Trophoblast cell (in vitro differentiated cells and primary cell): ENCODE results near the gene HARS1.
A peak's percentile ranks its signal among the peaks of the same experiment; 100 is the strongest.
"Not testable (repeated sequence)": the region's sequence is repeated elsewhere in the genome, so short reads cannot be mapped to it uniquely, and the experiment has no call there.

Source experiments
- DNase-seq, 2 donors: peaks; one replicate each; pipeline ENCODE4 v3.0.0-alpha.2; 2016
- H2AFZ ChIP-seq: 2 replicates; pipeline ENCODE4 v1.6.1; 2013; ENCODE audit warnings: low read length, moderate library complexity, mild to moderate bottlenecking; ENCODE audit not compliant: insufficient read depth, poor library complexity
- H2AK5ac ChIP-seq: 2 replicates; pipeline ENCODE4 v1.6.1; 2013; ENCODE audit warnings: mild to moderate bottlenecking, low read length
- H2BK120ac ChIP-seq: 2 replicates; pipeline ENCODE4 v1.6.1; 2013; ENCODE audit warnings: low read length, mild to moderate bottlenecking, moderate library complexity; ENCODE audit not compliant: insufficient read depth, poor library complexity
- H2BK12ac ChIP-seq: 2 replicates; pipeline ENCODE4 v1.6.1; 2013; ENCODE audit warnings: mild to moderate bottlenecking, low read length, moderate library complexity
- H2BK5ac ChIP-seq: 2 replicates; pipeline ENCODE4 v1.6.1; 2013; ENCODE audit warnings: low read length, low read depth, moderate library complexity, mild to moderate bottlenecking; ENCODE audit not compliant: poor library complexity
- H3K14ac ChIP-seq: 2 replicates; pipeline ENCODE4 v1.6.1; 2013; ENCODE audit warnings: mild to moderate bottlenecking, low read length
- H3K18ac ChIP-seq: 2 replicates; pipeline ENCODE4 v1.6.1; 2013; ENCODE audit warnings: mild to moderate bottlenecking, low read length
- H3K23ac ChIP-seq: 2 replicates; pipeline ENCODE4 v1.6.1; 2013; ENCODE audit warnings: low read length
- H3K27ac ChIP-seq: 2 replicates; pipeline ENCODE4 v1.5.1; 2013; ENCODE audit warnings: low read depth, mild to moderate bottlenecking, inconsistent platforms, low read length, moderate library complexity
- H3K27me3 ChIP-seq: 2 replicates; pipeline ENCODE4 v1.6.1; 2013; ENCODE audit warnings: inconsistent platforms, mild to moderate bottlenecking, low read length, moderate library complexity; ENCODE audit not compliant: insufficient read depth
- H3K36me3 ChIP-seq, 2 experiments: 1 replicate in 1 of 2; 2 replicates in 1 of 2; pipeline ENCODE4 v1.6.1; 2013; ENCODE audit warnings: low read length in 2 of 2, mild to moderate bottlenecking in 2 of 2, moderate library complexity in 1 of 2; ENCODE audit not compliant: insufficient read depth in 2 of 2, control insufficient read depth in 1 of 2
- H3K4ac ChIP-seq: 2 replicates; pipeline ENCODE4 v1.6.1; 2013; ENCODE audit warnings: low read depth, mild to moderate bottlenecking, low read length, moderate library complexity
- H3K4me1 ChIP-seq, 2 experiments: 1 replicate in 1 of 2; 2 replicates in 1 of 2; pipeline ENCODE4 v1.6.1; 2013; ENCODE audit warnings: low read length in 2 of 2, mild to moderate bottlenecking in 2 of 2, moderate library complexity in 1 of 2; ENCODE audit not compliant: insufficient read depth in 2 of 2, control insufficient read depth in 1 of 2
- H3K4me2 ChIP-seq: 2 replicates; pipeline ENCODE4 v1.6.1; 2013; ENCODE audit warnings: inconsistent platforms, mild to moderate bottlenecking, low read length, moderate library complexity
- H3K4me3 ChIP-seq: 2 replicates; pipeline ENCODE4 v1.5.1; 2013; ENCODE audit warnings: mild to moderate bottlenecking, low read depth, low read length, inconsistent platforms
- H3K79me1 ChIP-seq: one replicate; pipeline ENCODE4 v1.6.1; 2013; ENCODE audit warnings: low read length
- H3K79me2 ChIP-seq: 2 replicates; pipeline ENCODE4 v1.6.1; 2013; ENCODE audit warnings: low read length, mild to moderate bottlenecking; ENCODE audit not compliant: control insufficient read depth, insufficient read depth, poor library complexity
- H3K9ac ChIP-seq: 2 replicates; pipeline ENCODE4 v1.6.1; 2013; ENCODE audit warnings: mild to moderate bottlenecking, low read length
- H3K9me3 ChIP-seq: 2 replicates; pipeline ENCODE4 v1.6.1; 2013; ENCODE audit warnings: low read depth, mild to moderate bottlenecking, control low read depth, inconsistent platforms, low read length; ENCODE audit not compliant: insufficient read depth
- H4K12ac ChIP-seq: 2 replicates; pipeline ENCODE4 v1.6.1; 2013; ENCODE audit warnings: low read depth, mild to moderate bottlenecking, low read length, moderate library complexity
- H4K8ac ChIP-seq: 2 replicates; pipeline ENCODE4 v1.6.1; 2013; ENCODE audit warnings: low read depth, mild to moderate bottlenecking, low read length, moderate library complexity
- H4K91ac ChIP-seq: one replicate; pipeline ENCODE4 v1.6.1; 2013; ENCODE audit warnings: low read depth, mild to moderate bottlenecking, low read length, moderate library complexity
- WGBS: extraction: QIAGEN DNeasy Blood & Tissue Kit; methylation state at CpG from one replicate; pipeline ENCODE4 v1.1.7; 2013; ENCODE audit warnings: missing lambda C conversion rate; ENCODE audit not compliant: insufficient read length, insufficient coverage; ENCODE audit errors: extremely low coverage; 5-methylcytosine and 5-hydroxymethylcytosine counted together

HARS1 gene

DNA sequence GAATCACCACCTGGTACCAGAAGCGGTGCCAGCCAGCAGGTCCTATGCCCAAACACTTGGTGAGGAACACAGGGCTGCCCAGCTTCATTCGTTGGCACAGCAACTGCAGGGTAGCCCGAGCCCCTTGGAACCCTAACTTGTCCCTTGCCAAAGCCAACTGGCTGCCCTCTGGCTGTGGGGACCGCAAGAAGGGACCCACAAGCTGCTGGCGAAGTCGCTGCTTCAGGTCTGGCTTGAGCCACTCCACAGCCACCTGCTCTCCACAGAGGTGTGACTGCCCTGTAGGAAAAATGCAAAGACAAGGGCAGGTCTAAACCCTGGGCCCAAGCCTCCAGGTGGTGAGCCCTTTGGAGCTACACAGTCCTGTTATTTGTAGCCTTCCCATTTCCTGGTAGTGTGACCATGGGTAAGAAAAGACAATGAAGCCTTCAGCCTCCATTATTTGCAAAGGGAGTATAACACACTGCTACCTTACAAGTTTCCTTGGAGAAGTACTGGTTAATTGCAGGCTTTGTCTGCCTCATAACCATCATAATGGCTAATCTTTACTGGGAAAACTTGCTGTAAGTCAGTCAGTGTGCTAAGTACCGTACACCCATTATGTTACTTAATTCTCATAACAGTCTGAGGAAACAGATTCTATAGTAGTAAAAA is 19.6 kb downstream of the HARS1 start:
- Histone ChIP-seq H3K9me3 (peaks cover 3% of the 10 kb centered on the region), H3K18ac (no peak overlapping the region), H2BK120ac (no peak overlapping the region), H3K9ac (no peak overlapping the region), H4K8ac (no peak overlapping the region), H3K4me2 (no peak overlapping the region), H3K36me3 (peaks cover 59 to 71% of the 10 kb centered on the region in 2 experiments), H4K12ac (no peak overlapping the region), H2AFZ (no peak overlapping the region), H3K4me3 (no peak overlapping the region), H4K91ac (no peak overlapping the region), H2BK5ac (no peak overlapping the region), H3K4me1 (no peaks in the 10 kb centered on the region), H2AK5ac (no peak overlapping the region), H2BK12ac (no peak overlapping the region), H3K27me3 (no peaks in the 10 kb centered on the region), H3K23ac (no peak overlapping the region), H3K27ac (no peak overlapping the region), H3K4ac (no peak overlapping the region), H3K79me2 (no peaks in the 10 kb centered on the region), H3K14ac (no peak overlapping the region), H3K79me1 (no peaks in the 10 kb centered on the region)
- no CpG with 5 or more reads among the region's 7 CpGs for WGBS
- DNase-seq: no peak

DNA sequence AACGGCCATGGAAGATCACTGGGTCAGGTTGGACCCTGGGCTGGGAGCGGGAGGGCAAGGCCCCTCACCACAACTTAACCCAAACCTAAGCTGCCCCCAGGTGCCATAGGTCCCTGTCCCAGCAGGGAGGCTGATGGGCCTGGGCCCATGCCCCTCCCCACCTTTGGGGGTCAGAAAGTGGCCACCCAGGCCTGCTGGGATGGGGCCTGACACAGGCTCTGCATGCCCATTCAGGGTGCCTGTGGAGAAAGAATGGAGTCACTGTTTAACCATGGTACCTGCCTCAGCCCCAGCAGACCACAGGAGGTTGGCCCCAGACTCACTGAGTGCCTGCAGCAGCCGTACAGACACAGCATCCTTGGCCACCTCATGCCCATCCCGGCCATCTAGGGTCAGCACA is 20.1 kb downstream of the HARS1 start:
- H3K4me3 ChIP-seq, H3K18ac ChIP-seq, H2BK5ac ChIP-seq, H3K79me1 ChIP-seq, H3K9ac ChIP-seq, H2AK5ac ChIP-seq, H3K27me3 ChIP-seq, H4K91ac ChIP-seq, DNase-seq, H2AFZ ChIP-seq, H3K4me2 ChIP-seq, H2BK12ac ChIP-seq, H3K4ac ChIP-seq, H4K8ac ChIP-seq, H3K27ac ChIP-seq, H3K23ac ChIP-seq, H3K4me1 ChIP-seq, H3K9me3 ChIP-seq, H3K79me2 ChIP-seq, H2BK120ac ChIP-seq, H4K12ac ChIP-seq, H3K14ac ChIP-seq: not testable (repeated sequence)
- no CpG with 5 or more reads among the region's 4 CpGs for WGBS
- H3K36me3 ChIP-seq: peaks cover 56 to 68% of the 10 kb centered on the region in 2 experiments

DNA sequence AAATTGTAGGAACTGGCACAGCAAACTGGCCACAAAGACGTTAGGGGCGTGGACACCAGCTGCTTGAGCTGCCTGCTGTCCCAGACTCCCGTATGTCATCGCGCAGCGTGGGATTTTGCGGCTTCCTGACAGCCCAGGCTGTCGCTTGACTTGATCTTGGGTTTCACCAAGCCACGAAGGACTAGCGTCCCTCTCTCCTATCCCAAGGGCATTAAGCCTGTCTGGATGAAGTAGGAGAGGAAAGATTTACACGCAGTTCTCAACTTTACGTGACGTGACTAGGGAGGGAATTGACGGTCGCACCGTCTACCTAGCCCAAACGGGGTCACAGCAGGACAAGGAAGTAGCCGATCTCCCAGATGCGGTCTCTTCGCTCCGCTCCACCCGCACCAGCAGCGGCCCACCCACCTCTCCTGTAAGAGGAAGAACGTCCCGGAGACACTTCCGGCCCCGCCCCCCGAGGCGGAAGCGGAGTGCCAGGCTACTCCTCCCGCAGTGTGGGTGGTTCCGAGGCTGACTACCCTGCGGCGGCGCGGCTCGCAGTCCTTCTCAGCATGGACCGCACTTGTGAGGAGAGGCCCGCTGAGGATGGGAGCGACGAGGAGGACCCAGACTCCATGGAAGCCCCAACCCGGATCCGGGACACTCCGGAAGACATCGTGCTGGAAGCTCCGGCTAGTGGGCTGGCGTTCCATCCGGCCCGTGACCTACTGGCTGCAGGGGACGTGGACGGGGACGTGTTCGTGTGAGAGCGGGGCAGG is 26.6 kb downstream of the HARS1 start, which contains the start of gene WDR55:
WDR55 (plus strand) TSS at position 546 of the 761 bp plus-strand sequence; CDS start at position 555, 9 bp downstream.
- Histone ChIP-seq H4K12ac (peak within 1 kb of the TSS; percentile 79), H3K4me2 (peak within 1 kb of the TSS; percentile 57), H2BK120ac (peak within 1 kb of the TSS; percentile 14), H2BK12ac (no peak within 1 kb of the TSS), H2AK5ac (peak within 1 kb of the TSS; percentile 2), H3K36me3 (peaks cover 30 to 44% of the 10 kb centered on the region in 2 experiments), H4K91ac (peak within 1 kb of the TSS; percentile 63), H3K14ac (peak within 1 kb of the TSS; percentile 62), H2AFZ (peak within 1 kb of the TSS; percentile 75), H3K79me2 (peaks cover 8% of the 10 kb centered on the region), H3K27ac (peak within 1 kb of the TSS; percentile 45), H3K4me3 (peak within 1 kb of the TSS; percentile 82), H3K4ac (peak within 1 kb of the TSS; percentile 60), H3K9ac (peak within 1 kb of the TSS; percentile 48), H3K79me1 (peaks cover 8% of the 10 kb centered on the region), H3K4me1 (peaks cover 5% of the 10 kb centered on the region in 2 experiments), H3K9me3 (no peaks in the 10 kb centered on the region), H3K27me3 (no peaks in the 10 kb centered on the region), H2BK5ac (peak within 1 kb of the TSS; percentile 34), H3K18ac (peak within 1 kb of the TSS; percentile 57), H4K8ac (peak within 1 kb of the TSS; percentile 87), H3K23ac (no peak within 1 kb of the TSS)
- DNase-seq: peak; percentile 99
- WGBS: no CpG with 5 or more reads among the region's 54 CpGs

DNA sequence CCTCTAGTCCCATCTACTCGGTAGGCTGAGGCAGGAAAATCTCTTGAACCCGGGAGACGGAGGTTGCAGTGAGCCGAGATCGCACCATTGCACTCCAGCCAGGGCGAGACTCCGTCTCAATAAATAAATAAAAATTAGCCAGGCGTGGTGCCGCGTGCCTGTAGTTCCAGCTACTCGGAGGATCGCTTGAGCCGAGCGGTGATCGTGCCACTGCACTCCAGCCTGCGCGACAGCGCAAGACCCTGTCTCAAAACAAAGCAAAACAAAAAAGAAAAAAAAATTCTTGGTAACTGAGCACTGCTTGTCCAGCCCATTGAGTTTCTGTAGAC is 27.2 kb downstream of the HARS1 start:
- peak overlapping the region; percentile 57 for H3K4me2 ChIP-seq
- H2BK120ac ChIP-seq: no peak overlapping the region
- H2AK5ac ChIP-seq: no peak overlapping the region
- peak overlapping the region; percentile 45 for H3K27ac ChIP-seq
- H2BK5ac ChIP-seq: peak overlapping the region; percentile 34
- H3K18ac ChIP-seq: no peak overlapping the region
- H4K91ac ChIP-seq: peak overlapping the region; percentile 63
- H3K9ac ChIP-seq: no peak overlapping the region
- peak overlapping the region; percentile 38 for H3K14ac ChIP-seq
- no CpG with 5 or more reads among the region's 18 CpGs for WGBS
- peaks cover 8% of the 10 kb centered on the region for H3K79me1 ChIP-seq
- H3K27me3 ChIP-seq: no peaks in the 10 kb centered on the region
- peaks cover 5% of the 10 kb centered on the region in 2 experiments for H3K4me1 ChIP-seq
- H2BK12ac ChIP-seq: no peak overlapping the region
- peaks cover 8% of the 10 kb centered on the region for H3K79me2 ChIP-seq
- no peaks in the 10 kb centered on the region for H3K9me3 ChIP-seq
- H3K4me3 ChIP-seq: peak overlapping the region; percentile 82
- peak overlapping the region; percentile 79 for H4K12ac ChIP-seq
- no peak for DNase-seq
- H3K4ac ChIP-seq: no peak overlapping the region
- peak overlapping the region; percentile 87 for H4K8ac ChIP-seq
- peaks cover 28 to 44% of the 10 kb centered on the region in 2 experiments for H3K36me3 ChIP-seq
- peak overlapping the region; percentile 75 for H2AFZ ChIP-seq
- H3K23ac ChIP-seq: no peak overlapping the region
